Renal cortex interstitium (tissue), 11 donors: ENCODE results near the gene CCDC12. TPM values are rescaled to one million over a fixed set of nuclear protein-coding genes. Genes with fewer than 3 reads are reported as not detected.

Experiments used
- DNase-seq, 11 donors: peaks; one replicate each; pipeline ENCODE4 v3.0.0-alpha.2; 2013; ENCODE audit warnings: low read depth in 9 of 11, low spot score in 4 of 11; ENCODE audit errors: extremely low read depth in 1 of 11
- polyA plus RNA-seq, 3 donors: library from polyadenylated mRNA; unstranded; fragments of 120-200 nt; gene quantifications; one replicate each; pipeline ENCODE4 v1.2.1, GENCODE V29; 2013; ENCODE audit not compliant: insufficient read length in 3 of 3

The CCDC12 gene
- polyA plus RNA-seq, 3 donors: 47.5 to 56.0 (median 53.5) TPM

DNA sequence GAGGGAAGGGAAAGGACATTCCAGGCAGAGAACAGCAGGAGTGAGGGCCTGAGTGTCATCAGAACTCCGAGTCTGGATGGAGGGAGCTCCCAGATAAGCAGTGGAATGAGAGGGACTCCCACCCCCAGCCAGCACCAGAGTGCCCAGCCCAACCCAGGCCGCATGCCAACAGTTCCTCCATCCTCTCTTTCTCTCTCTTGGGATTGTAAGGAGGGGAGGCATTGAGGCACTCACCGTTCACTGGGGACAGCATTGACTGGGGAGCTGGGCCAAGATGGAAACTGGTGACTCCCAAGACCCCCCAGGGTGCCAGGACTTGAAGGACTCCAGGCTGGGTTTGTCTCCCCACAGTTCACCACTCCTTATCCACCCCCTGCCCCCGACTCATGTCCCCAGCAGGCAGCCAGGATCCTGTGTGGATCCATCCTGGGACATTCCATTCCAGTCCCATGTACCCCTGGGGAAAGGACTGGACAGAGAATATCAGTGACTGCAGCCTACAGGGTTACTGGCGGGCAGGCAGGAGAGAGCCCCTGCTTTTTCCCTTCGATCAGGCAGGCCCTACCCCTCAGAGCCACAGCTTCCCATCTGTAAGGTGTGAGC is 83.3 kb downstream of the CCDC12 start:
- DNase-seq: no peak

DNA sequence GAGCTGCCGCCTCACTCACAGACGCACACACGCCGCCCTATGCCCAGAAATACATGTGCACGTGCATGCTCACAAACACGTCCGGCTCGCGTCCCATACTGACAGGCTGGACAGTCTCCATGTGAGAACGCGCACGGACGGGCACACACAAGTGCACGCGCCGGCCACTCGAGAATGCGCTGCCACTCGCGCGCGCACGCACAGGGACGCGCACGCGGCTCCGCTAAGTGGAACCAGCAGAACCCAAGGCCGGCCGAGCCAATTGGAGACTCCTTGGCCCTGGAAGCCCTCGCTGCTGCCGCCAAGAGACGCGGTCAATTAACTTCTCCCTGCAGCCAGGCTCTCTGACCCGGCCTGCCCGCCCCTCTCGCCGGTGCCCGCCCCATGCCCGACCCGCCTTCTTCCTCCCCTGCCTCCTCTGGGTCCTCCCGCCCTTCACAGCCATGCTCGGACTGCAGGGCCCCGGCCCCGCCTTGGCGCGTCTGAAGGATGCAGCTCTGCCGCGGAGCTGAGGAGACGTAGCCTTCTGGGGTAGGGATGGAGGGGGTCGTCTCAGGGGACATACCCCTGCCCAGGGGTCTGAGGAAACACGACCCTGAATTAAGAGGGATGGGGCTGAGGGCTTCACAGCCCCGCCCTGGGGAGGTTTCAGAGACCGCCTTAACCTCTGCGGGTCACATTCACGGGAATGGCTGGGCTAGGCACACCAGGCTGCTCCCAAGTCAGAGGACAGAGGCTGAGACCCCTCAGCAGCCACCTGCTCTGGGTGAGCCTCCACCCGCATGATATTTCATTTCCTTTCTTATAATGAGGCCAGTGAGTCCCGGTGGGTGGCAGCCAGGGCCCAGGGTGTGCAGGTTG is 84.0 kb downstream of the CCDC12 start:
- peak in 3 of 11 donors; percentile 52 to 59 (median 58) for DNase-seq

DNA sequence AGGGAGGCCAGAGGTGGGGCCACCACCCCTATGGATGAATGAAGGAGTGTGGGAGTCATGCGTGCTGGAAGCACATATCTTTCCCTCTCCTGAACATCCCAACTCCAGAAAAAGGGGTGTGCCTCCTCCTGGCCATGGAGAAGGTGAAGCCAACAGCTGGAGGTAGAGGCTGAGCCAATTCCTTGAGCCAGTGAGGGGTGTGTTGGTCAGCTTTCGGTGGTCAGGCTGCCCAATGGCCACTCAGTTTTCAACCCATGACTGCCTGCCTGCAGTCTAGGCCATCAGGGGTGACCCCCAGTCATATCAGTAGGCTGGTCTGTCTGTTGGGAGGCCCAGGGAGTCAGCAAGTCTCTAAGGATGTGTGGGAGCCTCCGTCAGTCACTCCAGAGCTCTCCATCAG is 85.4 kb downstream of the CCDC12 start:
- DNase-seq: no peak

DNA sequence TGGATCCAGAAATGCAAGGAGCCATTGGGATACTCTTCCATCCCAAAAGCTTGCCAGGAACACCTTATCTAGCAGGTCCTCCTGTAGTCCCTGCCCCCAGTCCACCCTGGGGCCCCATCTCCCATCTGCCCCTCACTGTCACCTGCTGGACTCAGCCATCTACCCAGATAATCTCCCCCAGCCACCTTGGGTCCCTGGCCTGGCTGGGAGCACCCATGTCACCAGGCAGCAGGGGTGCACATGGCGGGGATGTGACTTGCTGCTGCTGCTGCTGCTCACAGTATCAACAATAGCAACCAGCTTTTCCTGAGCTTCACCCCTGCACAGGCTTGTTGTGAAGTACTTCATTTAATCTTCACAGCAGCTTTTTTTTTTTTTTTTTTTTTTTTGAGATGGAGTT is 86.4 kb downstream of the CCDC12 start:
- DNase-seq: no peak

DNA sequence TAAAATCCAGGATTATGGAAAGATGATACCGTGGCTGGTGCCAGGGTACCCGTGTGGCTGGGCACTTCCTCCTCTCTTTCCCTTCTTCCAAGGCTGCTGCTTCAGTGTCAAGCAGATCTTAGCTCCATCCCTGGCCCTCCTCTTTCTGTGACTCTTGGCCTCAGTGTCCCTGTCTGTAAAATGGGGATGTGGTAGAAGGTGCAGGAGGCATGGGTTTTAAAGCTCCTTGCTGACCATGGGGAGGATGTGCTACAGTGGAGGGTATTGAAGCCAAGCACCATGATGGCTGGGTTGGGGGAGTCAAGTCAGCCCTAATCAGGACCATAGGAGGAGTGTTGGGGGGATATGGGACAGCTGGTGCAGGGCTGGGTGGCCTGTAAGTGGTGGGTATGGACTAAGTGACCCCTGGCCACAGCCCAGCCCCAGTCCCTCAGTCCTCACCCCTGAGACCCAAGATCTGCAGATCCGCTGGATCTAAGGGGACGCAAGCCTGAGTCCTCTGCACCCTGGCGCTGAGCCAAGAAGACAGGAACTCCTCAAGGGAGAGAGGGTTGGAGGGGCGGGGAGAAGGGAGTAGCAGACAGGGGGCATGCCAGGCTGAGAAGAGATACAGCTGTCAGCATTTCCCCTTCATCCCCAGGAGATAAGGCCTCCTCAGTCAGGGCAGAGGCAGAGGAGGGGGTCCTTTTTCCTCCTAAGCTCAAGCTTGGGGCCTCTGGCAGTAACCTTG is 87.0 kb downstream of the CCDC12 start:
- DNase-seq: no peak

DNA sequence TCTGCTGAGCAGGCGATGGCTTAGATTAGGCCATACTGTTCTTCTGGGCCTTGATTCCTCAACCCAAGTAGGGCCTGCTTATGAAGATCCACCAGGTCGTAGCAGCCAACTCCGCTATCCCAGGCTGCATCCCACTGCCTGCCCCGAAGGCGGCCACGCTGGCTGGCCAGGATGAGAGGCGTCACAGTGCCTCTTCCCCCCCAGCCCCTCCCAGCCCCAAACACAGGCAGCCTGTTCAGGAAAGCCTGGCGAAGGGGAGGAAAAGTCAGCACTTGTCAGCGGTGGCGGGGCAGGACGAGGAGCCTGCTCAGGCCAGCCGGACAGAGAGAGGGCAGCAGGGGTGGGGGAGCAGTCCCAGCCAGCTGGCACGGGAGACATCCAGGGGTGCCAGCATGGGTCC is 87.8 kb downstream of the CCDC12 start:
- no peak for DNase-seq

DNA sequence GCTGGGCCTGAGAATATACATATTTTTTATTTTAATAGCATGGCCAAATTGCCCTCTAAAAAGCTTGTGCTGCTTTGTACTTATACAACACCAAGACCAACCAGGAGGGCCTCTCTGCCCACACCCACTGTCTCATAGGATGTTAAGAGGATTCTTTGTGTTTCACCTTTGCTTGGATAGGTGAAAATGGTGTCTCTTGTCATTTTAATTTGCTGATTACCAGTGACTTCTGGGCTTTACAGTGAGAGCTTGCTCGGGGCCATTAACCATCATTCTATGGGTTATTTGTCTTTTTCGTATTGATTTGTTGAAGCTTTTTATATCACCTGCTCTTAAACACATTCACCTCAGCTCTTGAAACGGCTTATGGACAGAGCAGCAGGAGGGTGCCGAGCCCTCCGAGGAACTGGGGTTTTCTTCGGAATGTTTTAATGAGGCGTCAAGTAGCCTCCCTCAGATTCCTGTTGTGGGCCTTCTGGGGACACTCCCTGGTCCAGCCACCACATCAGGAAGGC is 88.5 kb downstream of the CCDC12 start:
- DNase-seq: no peak

DNA sequence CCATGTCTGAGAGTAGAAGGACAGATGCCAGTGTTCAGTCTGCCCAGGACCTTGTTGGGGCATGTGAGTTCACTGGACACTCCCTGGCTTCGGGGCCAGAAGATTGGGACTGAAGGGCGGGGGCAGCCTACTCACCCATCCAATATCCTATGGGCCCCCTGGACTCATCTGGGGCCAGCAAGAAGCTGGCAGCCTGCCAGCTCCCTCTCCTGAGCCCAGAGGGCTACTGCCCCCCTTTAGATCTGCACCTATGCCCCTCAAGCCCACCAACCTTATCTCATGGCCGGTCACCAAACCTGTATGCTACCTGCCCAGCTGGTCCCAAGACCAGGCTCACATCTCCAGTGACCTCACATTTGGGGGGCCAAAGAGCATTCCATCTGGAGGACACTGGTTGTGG is 90.9 kb downstream of the CCDC12 start:
- no peak for DNase-seq

DNA sequence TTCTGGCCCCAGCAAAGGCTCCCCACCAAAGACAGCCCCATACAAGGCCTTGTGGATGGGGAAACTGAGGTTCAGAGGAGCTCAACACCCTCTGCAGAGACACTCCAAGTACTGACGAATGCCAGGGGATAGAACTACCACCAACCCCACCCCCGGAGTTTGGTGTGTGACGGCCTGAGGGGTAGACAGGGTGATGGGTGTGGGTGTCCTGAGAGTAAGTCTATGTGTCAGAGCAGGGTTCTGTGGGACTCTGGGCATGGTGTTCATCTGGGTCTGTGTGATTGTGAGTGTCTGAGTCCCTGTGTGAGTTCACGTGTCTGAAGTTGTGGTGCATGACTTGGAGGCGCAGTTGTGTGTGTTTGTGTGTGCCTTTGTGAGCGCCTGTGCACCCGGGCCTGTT is 91.6 kb downstream of the CCDC12 start:
- no peak for DNase-seq

DNA sequence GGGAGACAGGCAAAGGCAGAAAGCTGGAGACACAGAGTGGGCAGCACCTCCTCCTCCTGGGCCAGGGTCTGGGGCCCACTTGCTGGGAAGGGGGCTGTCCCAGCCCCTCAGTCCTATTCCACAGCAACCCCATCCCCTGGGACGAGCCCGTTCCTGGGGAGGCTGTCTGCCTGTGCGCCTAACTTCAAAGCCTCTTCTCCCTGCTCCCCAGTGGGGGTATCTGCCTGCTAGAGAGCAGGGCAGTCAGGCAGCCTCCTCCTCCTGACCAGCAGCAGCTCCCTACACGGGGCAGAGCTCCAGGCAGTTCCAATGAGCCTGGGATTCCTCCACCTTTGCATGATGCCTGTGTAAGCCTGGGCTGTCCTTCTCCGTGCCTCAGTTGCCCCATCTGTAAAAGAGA is 92.1 kb downstream of the CCDC12 start:
- no peak for DNase-seq

DNA sequence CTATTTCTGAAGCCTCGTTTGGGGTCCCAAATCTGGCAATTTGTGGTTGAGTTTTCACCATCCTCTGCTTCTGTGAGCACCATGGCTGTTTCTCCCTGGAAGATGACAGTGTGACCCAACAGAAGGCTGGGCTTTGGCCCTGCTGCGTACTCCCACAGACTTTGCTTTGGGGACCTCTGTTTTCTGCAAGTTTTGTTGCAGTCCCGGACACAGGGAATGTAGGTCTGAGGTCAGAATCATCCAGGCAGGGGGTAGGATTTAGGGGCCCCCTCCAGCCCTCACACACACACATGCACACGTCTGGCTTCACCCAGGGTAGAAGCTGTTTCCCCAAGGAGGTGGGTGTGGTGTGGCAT is 92.7 kb downstream of the CCDC12 start:
- DNase-seq: no peak

DNA sequence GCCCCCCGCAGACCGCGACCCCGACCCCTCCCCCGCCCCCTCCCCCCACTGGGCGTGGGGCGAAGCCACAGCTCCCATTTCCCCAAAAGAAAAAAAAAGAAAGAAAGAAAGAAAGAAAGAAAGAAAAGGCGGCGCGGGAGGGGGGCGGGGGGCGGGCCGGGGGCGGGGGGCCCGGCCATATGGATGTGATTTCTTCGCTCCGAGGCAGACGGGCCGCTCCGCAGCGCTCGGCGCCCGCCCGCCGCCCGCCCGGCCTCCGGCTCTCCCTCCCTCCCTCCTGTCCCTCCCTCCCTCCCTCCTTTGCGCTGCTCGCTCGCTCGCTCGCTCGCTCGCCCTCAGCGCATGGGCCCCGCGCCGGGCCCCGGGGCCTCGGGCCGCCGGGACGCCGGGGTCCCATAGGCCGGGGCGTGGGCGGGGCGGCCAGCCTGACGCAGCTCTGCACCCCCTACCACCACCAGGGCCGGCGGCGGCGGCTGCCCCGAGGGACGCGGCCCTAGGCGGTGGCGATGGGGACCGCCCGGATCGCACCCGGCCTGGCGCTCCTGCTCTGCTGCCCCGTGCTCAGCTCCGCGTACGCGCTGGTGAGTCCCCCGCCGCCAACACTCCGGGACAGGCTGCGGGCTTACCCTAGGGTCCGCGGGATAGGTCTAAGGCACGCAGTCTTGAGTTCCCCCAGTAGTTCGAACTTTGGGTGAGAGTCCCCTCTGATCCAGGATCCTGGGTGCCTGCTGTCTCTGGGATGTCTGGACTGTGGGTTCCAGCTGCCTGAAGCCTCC is 93.3 kb downstream of the CCDC12 start:
- DNase-seq: no peak

DNA sequence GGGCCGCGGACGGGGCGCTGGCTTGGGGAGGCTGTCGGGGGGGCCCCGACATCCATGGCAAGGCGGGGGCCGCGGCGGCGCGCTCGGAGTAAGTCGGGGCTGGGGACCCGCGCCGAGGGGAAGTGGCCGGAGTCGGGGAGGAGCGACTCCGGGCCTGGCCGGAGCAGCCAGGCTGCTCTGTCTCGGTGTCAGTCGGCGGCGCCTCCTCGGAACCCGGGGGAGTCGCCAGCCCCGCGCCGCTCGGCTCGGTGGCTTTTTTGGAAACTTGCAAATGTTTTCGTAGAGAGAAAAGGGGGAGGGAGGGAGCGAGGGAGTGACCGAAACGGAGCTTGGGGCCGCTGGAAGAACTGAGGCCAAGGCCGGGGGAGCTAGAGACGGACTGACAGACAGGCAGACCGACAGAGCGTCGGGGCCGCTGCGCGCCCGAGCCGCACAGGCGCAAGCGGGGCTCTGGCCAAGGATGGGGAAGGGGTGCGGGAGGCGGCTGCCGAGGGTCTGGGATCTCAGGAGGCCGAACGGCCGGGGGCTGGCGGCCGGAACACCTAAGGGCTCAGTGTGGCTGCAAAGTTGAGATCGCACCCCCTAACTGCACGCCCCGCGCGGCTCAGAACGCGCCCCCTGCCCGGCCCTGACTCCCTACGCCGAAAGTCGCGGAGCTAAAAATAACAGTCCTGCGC is 94.0 kb downstream of the CCDC12 start:
- DNase-seq: peak in 3 of 11 donors; percentile 47 to 58 (median 51)

DNA sequence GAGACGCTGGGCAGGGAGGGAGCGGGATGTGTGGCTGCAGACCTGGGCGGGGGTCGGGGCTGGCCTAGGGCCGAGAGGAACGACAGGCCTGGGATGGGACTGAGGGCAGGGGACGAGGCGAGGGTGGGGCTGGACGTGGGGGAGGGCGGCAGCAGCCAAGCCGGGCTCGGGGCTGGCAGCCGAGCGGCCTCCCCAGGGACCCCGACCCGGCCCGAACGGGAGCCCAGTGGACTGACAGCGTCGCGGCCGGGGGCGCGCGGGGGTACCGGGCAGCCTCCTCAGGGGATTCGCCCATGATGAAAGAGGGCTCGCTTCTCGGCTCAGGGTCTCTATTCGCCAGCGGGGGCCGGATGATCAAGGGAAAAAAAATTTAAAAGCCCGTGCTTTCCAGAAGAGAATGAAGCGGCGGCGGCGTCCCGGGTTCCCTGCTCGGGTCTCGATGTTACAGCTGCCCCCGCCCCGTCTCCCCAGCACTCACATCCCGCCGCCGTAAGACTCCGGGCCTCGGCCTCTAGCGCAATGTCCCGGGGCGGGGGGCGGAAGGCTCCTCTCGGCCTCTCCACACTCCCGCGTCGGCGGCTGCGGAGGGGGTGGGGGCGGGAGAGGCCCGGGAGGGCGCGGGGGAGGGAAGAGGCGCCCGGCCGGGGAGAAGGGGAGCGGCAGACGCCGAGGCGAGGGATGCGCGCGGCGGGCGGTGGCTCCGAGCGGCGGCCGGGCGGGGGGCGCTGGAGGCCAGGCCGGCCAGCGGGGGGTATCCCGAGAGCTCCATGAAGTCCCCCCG is 94.8 kb downstream of the CCDC12 start:
- DNase-seq: peak in 2 of 11 donors; percentile 45 to 59

DNA sequence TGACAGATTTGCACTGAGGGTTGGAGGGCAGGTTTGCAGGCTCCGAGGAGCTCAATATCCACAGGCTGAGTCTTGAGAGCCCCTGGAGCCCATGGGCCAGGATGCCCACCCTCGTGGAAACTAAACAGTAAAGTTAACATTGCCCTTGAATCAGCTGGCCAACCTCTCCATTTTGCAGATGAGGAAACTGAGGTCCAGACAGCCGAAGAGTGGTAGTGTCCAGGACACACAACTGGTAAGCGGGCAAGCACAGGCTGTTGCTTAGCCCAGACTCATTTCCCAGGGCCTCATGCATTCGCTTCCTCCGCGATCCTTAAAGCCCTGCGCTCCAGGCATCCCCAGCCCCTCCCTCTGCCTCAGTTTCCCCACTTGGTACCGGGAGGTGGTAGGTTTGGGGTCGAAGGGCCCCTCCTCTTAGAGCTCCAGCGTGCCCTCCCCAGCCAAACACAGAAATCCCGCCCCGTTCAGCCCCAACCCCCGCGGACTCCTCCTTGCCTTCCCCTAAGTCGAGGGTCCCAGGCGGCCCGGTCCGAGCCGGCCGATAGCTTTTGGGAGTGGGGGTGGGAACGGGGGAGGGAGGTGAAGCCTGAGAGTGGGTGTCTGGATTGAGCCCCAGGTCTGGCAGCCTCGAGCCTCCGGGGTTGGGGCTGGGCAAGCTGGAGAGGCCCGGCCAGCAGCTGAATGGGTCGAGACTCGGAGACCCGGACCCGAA is 95.5 kb downstream of the CCDC12 start:
- no peak for DNase-seq

DNA sequence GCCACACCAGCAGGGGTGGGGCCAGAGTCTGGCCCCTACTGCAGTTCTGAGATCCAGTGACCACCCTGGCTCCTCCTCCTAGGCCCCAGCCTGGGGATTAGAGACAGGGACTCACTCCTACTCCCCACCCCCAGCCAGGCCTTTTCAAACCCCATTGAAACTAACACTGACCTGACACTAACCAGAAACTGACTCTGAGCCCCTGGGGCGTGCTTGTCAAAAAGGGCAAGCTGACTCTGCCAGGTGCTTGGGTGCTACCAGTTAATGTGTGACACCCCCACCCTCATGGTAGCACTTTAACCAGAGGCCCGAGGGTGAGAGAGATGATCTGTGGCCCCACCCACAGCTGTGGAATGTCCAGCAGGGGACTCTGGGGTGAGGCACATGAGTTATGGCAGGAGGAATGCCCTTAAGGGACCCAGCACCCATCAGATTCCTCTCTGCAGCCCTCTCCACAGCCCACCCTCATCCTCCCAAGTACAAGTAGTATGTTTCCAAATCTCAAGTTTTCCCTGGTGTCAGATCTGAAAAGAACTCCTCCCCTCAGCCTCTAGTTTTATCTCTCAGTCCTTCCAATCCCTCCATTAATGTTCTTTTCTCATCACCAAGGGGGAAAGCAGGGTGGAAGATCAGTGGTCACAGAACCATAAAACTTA is 97.6 kb downstream of the CCDC12 start:
- DNase-seq: peak in 1 of 11 donors; percentile 71
